ENCODE results near the gene COMMD4. TPM values are rescaled to one million over a fixed set of nuclear protein-coding genes. Genes with fewer than 3 reads are reported as not detected.
"Not testable (repeated sequence)": the region's sequence is repeated elsewhere in the genome, so short reads cannot be mapped to it uniquely, and the experiment has no call there.

The COMMD4 gene
- total RNA-seq, 2 experiments from 2014 or later, result 83.3 to 87.8 TPM

- ChIA-PET POLR2A (interaction anchor here (0.5 kb wide), 1 partner anchor 142 kb away, joined by 3 read pairs; no protein-coding TSS in a partner anchor), CTCF (no interaction called here)
- Mint-ChIP-seq H3K27ac (no peak overlapping the region), H3K4me3 (no peak overlapping the region), H3K4me1 (ENCODE audit: low read depth) (peaks cover 19% of the 10 kb centered on the region), H3K9me3 (no peaks in the 10 kb centered on the region), H3K27me3 (no peaks in the 10 kb centered on the region), H3K36me3 (peaks cover 9% of the 10 kb centered on the region)
- intact Hi-C loops (cut with micrococcal nuclease), result no loop called here
- no peak for DNase-seq
These were observed 2.9 kb downstream of the COMMD4 start for GRCh38 chr15:75338661-75339240.

- POLR2A ChIA-PET, result no interaction called here
- no peaks in the 10 kb centered on the region for H3K9me3 Mint-ChIP-seq
- peaks cover 9% of the 10 kb centered on the region for H3K36me3 Mint-ChIP-seq
- DNase-seq, result no peak
- H3K27ac Mint-ChIP-seq, result no peak overlapping the region
- intact Hi-C loops (cut with micrococcal nuclease), result no loop called here
- CTCF ChIA-PET, result interaction anchor here (1.0 kb wide), 1 partner anchor 28 kb away, joined by 4 read pairs; no protein-coding TSS in a partner anchor
- no peaks in the 10 kb centered on the region for H3K27me3 Mint-ChIP-seq
- peaks cover 19% of the 10 kb centered on the region for H3K4me1 Mint-ChIP-seq (ENCODE audit: low read depth)
- H3K4me3 Mint-ChIP-seq, result no peak overlapping the region
These were observed 3.8 kb downstream of the COMMD4 start for GRCh38 chr15:75339531-75340240.

GRCh38 chr15:75342221-75342620, 6.4 kb downstream of the COMMD4 start:
- H3K4me3 Mint-ChIP-seq, result no peak overlapping the region
- no peak overlapping the region for H3K27ac Mint-ChIP-seq
- no peaks in the 10 kb centered on the region for H3K27me3 Mint-ChIP-seq
- intact Hi-C loops (cut with micrococcal nuclease), result no loop called here
- H3K36me3 Mint-ChIP-seq, result peaks cover 7% of the 10 kb centered on the region
- H3K9me3 Mint-ChIP-seq, result no peaks in the 10 kb centered on the region
- POLR2A ChIA-PET, result no interaction called here
- DNase-seq, result no peak
- CTCF ChIA-PET, result no interaction called here
- peaks cover 8% of the 10 kb centered on the region for H3K4me1 Mint-ChIP-seq (ENCODE audit: low read depth)

- H3K4me1 Mint-ChIP-seq (ENCODE audit: low read depth); H3K9me3 Mint-ChIP-seq; DNase-seq; intact Hi-C loops (cut with micrococcal nuclease); H3K27me3 Mint-ChIP-seq; H3K27ac Mint-ChIP-seq; H3K4me3 Mint-ChIP-seq; POLR2A ChIA-PET; H3K36me3 Mint-ChIP-seq: not testable (repeated sequence)
- CTCF ChIA-PET, result interaction anchor here (1.2 kb wide), 1 partner anchor 24 kb away, joined by 7 read pairs; no protein-coding TSS in a partner anchor
These were observed 8.1 kb downstream of the COMMD4 start for GRCh38 chr15:75343953-75344352.

- DNase-seq, result no peak
- intact Hi-C loops (cut with micrococcal nuclease), result no loop called here
- peaks cover 7% of the 10 kb centered on the region for H3K36me3 Mint-ChIP-seq
- H3K27ac Mint-ChIP-seq, result peak within 1 kb of the TSS; percentile 26
- H3K4me1 Mint-ChIP-seq (ENCODE audit: low read depth), result peaks cover 28% of the 10 kb centered on the region
- POLR2A ChIA-PET, result interaction anchor here (0.9 kb wide), 1 partner anchor 109 kb away, joined by 3 read pairs; no protein-coding TSS in a partner anchor
- H3K4me3 Mint-ChIP-seq, result peak within 1 kb of the TSS; percentile 79
- no peaks in the 10 kb centered on the region for H3K27me3 Mint-ChIP-seq
- CTCF ChIA-PET, result interaction anchor here (0.9 to 1.3 kb wide), 2 partner anchors 11 to 21 kb away, joined by 3 to 7 read pairs; partner anchors contain the start of gene COMMD4
- peaks cover 8% of the 10 kb centered on the region for H3K9me3 Mint-ChIP-seq
These were observed 10.9 kb downstream of the COMMD4 start, which contains the start of gene NEIL1 for GRCh38 chr15:75346796-75347221. Gene NEIL1, plus strand, starts transcription at chr15:75347039. Its CDS starts 1,867 bp downstream, at chr15:75348906.

GRCh38 chr15:75347222-75348033, 11.6 kb downstream of the COMMD4 start:
- CTCF ChIA-PET, result interaction anchor here (0.9 to 1.3 kb wide), 2 partner anchors 11 to 20 kb away, joined by 3 to 7 read pairs; partner anchors contain the start of gene COMMD4
- Mint-ChIP-seq H3K4me1 (ENCODE audit: low read depth) (peaks cover 28% of the 10 kb centered on the region), H3K4me3 (peak overlapping the region; percentile 79), H3K36me3 (peaks cover 7% of the 10 kb centered on the region), H3K27me3 (no peaks in the 10 kb centered on the region), H3K27ac (peak overlapping the region; percentile 26), H3K9me3 (peaks cover 8% of the 10 kb centered on the region)
- DNase-seq, result peak; percentile 68
- intact Hi-C loops (cut with micrococcal nuclease), result no loop called here
- POLR2A ChIA-PET, result interaction anchor here (0.9 to 2.0 kb wide), 4 partner anchors 21 to 108 kb away, joined by 3 to 9 read pairs (median 5); partner anchors contain the start of genes MAN2C1 and SIN3A

- intact Hi-C loops (cut with micrococcal nuclease), result no loop called here
- peaks cover 8% of the 10 kb centered on the region for H3K9me3 Mint-ChIP-seq
- H3K4me1 Mint-ChIP-seq (ENCODE audit: low read depth), result peaks cover 28% of the 10 kb centered on the region
- peaks cover 7% of the 10 kb centered on the region for H3K36me3 Mint-ChIP-seq
- no peaks in the 10 kb centered on the region for H3K27me3 Mint-ChIP-seq
- H3K4me3 Mint-ChIP-seq, result peak overlapping the region; percentile 79
- CTCF ChIA-PET, result interaction anchor here (1.3 to 2.1 kb wide), 2 partner anchors 19 kb away, joined by 7 to 10 read pairs; no protein-coding TSS in a partner anchor
- no peak for DNase-seq
- POLR2A ChIA-PET, result interaction anchor here (1.1 to 2.0 kb wide), 3 partner anchors 20 to 106 kb away, joined by 5 to 9 read pairs (median 5); partner anchors contain the start of genes MAN2C1 and SIN3A
- H3K27ac Mint-ChIP-seq, result no peak overlapping the region
These were observed 12.2 kb downstream of the COMMD4 start for GRCh38 chr15:75348034-75348561.

GRCh38 chr15:75348562-75349350, 12.9 kb downstream of the COMMD4 start:
- H3K4me3 Mint-ChIP-seq, result peak overlapping the region; percentile 42
- intact Hi-C loops (cut with micrococcal nuclease), result no loop called here
- H3K9me3 Mint-ChIP-seq, result peaks cover 8% of the 10 kb centered on the region
- peaks cover 28% of the 10 kb centered on the region for H3K4me1 Mint-ChIP-seq (ENCODE audit: low read depth)
- no peak overlapping the region for H3K27ac Mint-ChIP-seq
- H3K36me3 Mint-ChIP-seq, result peaks cover 7% of the 10 kb centered on the region
- no peak for DNase-seq
- ChIA-PET CTCF (interaction anchor here (2.1 kb wide), 1 partner anchor 19 kb away, joined by 10 read pairs; no protein-coding TSS in a partner anchor), POLR2A (interaction anchor here (1.0 to 2.0 kb wide), 3 partner anchors 20 to 106 kb away, joined by 3 to 9 read pairs (median 5); partner anchors contain the start of genes MAN2C1 and SIN3A)
- H3K27me3 Mint-ChIP-seq, result no peaks in the 10 kb centered on the region

- DNase-seq; intact Hi-C loops (cut with micrococcal nuclease); H3K36me3 Mint-ChIP-seq; H3K9me3 Mint-ChIP-seq; H3K27ac Mint-ChIP-seq; H3K4me3 Mint-ChIP-seq; H3K27me3 Mint-ChIP-seq: not testable (repeated sequence)
- H3K4me1 Mint-ChIP-seq (ENCODE audit: low read depth), result peaks cover 28% of the 10 kb centered on the region
- ChIA-PET POLR2A (interaction anchor here (1.0 to 2.0 kb wide), 2 partner anchors 19 to 106 kb away, joined by 3 to 9 read pairs; partner anchors contain the start of gene MAN2C1), CTCF (interaction anchor here (2.1 kb wide), 1 partner anchor 18 kb away, joined by 10 read pairs; no protein-coding TSS in a partner anchor)
These were observed 13.4 kb downstream of the COMMD4 start for GRCh38 chr15:75349351-75349669.

- no peaks in the 10 kb centered on the region for H3K27me3 Mint-ChIP-seq
- peak overlapping the region; percentile 25 for H3K4me3 Mint-ChIP-seq
- H3K4me1 Mint-ChIP-seq (ENCODE audit: low read depth), result peaks cover 28% of the 10 kb centered on the region
- peaks cover 7% of the 10 kb centered on the region for H3K36me3 Mint-ChIP-seq
- ChIA-PET POLR2A (no interaction called here), CTCF (interaction anchor here (2.1 kb wide), 1 partner anchor 17 kb away, joined by 10 read pairs; no protein-coding TSS in a partner anchor)
- peak; percentile 92 for DNase-seq
- H3K9me3 Mint-ChIP-seq, result peaks cover 8% of the 10 kb centered on the region
- intact Hi-C loops (cut with micrococcal nuclease), result loop anchor here (2.0 kb wide), 1 partner anchor 101 kb away; the partner anchor contains the start of gene SIN3A
- H3K27ac Mint-ChIP-seq, result peak overlapping the region; percentile 79
These were observed 14.2 kb downstream of the COMMD4 start for GRCh38 chr15:75349851-75350588.

Measured in activated CD4-positive, alpha-beta memory T cell treated with anti-CD3 and anti-CD28 coated beads for 36 hours (primary cell).